22Rv1 (cell line): ENCODE measurements around the gene KCTD7.
"Not testable (repeated sequence)": the region's sequence is repeated elsewhere in the genome, so short reads cannot be mapped to it uniquely, and the experiment has no call there.

Experiments used
- H3K27ac ChIP-seq: fragments of 450-650 bp; 2 replicates; pipeline ENCODE4 v1.5.1; 2017
- ZFX ChIP-seq: fragments of 450-650 bp; IDR thresholded peaks from 2 replicates; pipeline ENCODE4 v1.6.1; 2017; ENCODE audit warnings: antibody characterized with exemption, borderline replicate concordance
- TF ChIP-seq, protein P1 (sequence below): fragments of 450-650 bp; IDR thresholded peaks from 2 replicates; pipeline ENCODE4 v1.5.1; 2017; ENCODE audit warnings: mild to moderate bottlenecking

Gene KCTD7

DNA sequence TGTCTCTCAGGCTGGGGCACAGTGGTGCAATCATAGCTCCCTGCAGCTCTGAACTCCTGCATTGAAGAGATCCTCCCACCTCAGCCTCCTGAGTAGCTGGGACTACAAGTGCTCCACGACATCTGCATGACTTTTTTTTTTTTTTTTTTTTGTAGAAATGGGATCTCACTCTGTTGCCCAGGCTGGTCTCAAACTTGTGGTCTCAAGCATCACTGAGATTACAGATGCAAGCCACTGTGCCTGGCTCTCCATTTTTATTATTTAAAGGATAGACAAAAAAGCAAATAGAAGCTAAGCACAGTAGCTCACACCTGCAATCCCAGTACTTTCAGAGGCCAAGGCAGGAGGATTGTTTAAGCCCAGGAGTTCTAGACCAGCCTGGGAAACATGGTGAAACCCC, 13.0 kb upstream of the KCTD7 start:
- TF ChIP-seq, protein P1, sequence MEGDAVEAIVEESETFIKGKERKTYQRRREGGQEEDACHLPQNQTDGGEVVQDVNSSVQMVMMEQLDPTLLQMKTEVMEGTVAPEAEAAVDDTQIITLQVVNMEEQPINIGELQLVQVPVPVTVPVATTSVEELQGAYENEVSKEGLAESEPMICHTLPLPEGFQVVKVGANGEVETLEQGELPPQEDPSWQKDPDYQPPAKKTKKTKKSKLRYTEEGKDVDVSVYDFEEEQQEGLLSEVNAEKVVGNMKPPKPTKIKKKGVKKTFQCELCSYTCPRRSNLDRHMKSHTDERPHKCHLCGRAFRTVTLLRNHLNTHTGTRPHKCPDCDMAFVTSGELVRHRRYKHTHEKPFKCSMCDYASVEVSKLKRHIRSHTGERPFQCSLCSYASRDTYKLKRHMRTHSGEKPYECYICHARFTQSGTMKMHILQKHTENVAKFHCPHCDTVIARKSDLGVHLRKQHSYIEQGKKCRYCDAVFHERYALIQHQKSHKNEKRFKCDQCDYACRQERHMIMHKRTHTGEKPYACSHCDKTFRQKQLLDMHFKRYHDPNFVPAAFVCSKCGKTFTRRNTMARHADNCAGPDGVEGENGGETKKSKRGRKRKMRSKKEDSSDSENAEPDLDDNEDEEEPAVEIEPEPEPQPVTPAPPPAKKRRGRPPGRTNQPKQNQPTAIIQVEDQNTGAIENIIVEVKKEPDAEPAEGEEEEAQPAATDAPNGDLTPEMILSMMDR: no peak
- TF ChIP-seq ZFX: no peak
- H3K27ac ChIP-seq: no peak overlapping the region

DNA sequence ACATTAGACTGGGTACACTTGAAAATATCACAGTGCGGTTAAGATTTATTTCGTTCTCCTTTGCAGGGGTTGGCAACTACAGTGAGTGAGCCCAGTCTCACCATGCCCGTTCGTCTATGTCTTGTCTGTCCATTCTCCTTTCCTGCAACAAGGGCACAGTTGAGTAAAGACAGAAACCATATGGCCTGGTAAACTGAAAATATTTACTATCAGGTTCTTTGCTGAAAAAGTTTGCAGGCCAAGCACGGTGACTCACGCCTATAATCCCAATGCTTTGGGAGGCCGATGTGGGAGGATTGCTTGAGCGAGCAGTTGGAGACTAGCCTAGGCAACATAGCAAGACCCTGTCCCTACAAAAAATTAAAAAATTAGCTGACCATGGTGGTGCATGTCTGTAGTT, 11.4 kb upstream of the KCTD7 start:
- no peak overlapping the region for H3K27ac ChIP-seq
- TF ChIP-seq, protein P1: no peak
- TF ChIP-seq ZFX: no peak

DNA sequence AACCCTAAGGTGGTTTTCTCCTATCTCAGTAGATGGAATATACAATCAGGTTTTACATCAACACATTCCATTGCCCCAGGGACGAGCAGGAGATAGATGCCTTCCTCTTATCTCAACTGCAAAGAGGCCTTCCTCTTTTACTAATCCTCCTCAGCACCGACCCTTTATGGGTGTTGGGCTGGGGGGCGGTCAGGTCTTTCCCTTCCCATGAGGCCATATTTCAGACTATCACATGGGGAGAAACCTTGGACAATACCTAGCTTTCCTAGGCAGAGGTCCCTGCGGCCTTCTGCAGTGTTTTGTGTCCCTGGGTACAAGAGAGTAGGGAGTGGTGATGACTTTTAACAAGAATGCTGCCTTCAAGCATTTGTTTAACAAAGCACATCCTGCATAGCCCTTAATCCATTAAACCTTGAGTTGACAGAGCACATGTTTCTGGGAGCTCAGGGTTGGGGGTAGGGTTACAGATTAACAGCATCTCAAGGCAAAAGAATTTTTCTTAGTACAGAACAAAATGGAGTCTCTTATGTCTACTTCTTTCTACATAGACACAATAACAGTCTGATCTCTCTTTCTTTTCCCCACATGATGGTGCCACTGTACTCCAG, 9.2 kb upstream of the KCTD7 start:
- H3K27ac ChIP-seq: not testable (repeated sequence)

DNA sequence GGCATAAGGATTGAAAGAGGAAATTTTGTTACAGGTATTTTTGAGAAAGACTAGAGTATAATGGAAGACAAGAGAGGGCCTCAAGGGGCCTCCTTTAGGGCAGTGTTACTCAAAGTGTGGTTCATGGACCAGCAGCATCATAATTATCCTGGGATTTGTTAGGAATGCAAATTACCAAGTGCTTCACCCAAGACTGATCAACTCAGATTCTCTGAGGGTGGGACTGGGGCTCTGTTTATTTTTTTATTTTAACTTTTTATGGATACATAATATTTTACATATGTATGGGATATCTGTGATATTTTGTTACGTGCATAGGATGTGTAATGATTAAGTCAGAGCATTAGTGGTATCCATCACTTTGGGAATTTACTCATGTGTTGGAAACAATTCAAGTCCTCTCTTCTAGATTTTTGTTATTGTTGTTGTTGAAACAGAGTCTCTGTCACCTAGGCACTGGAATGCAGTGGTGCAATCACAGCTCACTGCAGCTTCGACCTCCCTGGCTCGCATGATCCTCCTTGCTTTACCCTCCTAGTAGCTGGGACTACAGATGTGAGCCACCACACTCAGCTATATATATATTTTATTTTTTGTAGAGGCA, 2.2 kb upstream of the KCTD7 start:
- H3K27ac ChIP-seq: no peak overlapping the region

DNA sequence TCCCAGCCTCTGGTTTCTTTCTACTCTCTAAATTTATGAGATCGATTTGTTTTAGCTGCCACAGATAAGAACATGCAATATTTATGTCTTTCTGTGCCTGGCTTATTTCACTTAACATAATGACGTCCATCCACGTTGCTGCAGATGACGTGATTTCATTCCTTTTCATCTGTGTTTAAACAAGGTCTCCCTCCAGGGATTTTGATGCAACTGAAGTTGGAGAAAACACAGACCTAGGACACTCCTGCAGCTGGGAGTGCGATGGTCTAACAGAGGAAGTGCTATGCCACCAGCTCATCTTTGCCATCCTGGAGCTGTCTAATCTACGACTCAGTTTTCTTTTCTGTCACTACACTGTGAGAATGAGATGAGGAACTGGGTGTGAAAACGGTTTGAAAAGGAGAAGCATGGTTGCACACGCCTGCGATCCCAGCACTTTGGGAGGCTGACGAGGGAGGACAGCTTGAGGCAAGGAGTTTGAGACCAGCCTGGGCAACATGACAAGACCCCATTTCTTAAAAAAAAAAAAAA, 1.5 kb upstream of the KCTD7 start:
- TF ChIP-seq, protein P1: no peak
- no peak for TF ChIP-seq ZFX
- peak overlapping the region; percentile 88 for H3K27ac ChIP-seq

More for the DNA sequence above, 2.2 kb upstream of the KCTD7 start:
- no peak for TF ChIP-seq ZFX
- TF ChIP-seq, protein P1: no peak

DNA sequence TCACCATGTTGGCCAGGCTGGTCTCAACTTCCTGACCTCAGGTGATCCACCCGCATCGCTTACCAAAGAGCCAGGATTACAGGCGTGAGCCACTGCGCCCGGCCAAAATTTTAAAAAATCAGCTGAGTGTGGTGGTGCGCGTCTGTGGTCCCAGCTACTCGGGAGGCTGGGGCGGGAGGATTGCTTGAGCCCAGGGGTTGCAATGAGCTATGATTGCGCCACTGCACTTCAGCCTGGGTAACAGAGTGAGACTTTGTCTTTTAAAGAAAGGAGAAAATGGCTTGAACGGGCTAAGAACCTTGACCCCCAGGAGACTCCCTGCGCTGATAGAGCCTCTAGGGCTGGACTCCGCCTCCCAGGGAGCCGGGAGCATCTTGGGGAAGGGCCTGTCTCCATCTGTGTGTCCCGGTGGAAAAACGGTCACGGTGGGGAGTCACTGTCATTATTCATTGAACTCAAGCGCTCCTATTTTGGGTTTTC, 760 bp upstream of the KCTD7 start:
- TF ChIP-seq, protein P1: no peak
- no peak for TF ChIP-seq ZFX
- peak overlapping the region; percentile 88 for H3K27ac ChIP-seq

DNA sequence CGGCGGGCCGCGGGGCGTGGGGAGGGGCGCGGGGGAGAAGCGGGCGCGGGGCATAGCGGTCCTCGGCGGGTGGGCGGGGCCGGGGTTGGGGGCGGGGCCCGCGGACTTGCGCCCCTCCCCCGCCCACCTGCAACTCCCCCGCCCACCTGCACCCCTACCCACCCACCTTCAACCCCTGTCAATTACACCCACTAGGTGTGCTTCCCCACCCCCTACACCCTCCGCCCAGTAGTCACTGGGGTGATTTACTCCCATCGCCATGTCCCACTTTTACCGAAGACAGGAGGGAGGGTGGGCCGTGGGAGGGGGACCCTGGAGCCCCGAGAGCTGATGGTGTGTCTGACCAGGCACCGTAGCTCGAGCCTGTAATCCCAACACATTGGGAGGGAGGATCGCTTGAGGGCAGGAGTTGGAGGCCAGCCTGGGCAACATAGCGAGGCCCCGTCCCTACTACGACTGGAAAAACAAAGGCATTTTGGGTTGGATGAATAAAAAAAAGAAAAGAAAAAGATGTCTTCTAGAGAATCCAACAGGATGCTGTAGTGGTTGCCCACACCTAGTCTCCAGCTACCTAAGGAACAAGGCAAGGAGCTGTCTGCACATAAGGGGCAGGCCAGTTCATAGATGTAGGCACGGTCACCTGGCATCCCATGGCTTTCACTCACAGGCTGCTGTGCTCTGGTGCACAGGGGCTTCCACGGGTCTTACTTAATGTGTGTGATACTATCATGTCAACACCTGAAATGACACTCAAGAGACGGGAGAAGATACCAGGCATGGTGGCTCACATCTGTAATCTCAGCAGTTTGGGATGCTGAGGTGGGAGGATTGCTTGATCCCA, 761 bp downstream of the KCTD7 start:
- peak overlapping the region; percentile 88 for H3K27ac ChIP-seq
- TF ChIP-seq, protein P1: no peak
- no peak for TF ChIP-seq ZFX
